Neural progenitor cell (in vitro differentiated cells): ENCODE results near the gene KRT78.

Experiments used
- CTCF ChIP-seq: fragments of 200-600 bp; sonication (generic); IDR thresholded peaks from 2 replicates; pipeline ENCODE4 v1.5.1; 2017; ENCODE audit warnings: antibody characterized with exemption, mild to moderate bottlenecking
- EZH2 ChIP-seq: fragments of 200-600 bp; sonication (generic); IDR thresholded peaks from 2 replicates; pipeline ENCODE4 v1.6.1; 2017; ENCODE audit warnings: antibody characterized with exemption, mild to moderate bottlenecking, moderate library complexity
- EZH2phosphoT487 ChIP-seq: fragments of 200-600 bp; sonication (generic); IDR thresholded peaks from 2 replicates; pipeline ENCODE4 v1.6.1; 2017; ENCODE audit warnings: antibody characterized with exemption

GRCh38 chr12:52789637-52790426, 59.0 kb downstream of the KRT78 start:
- no peak for TF ChIP-seq EZH2
- no peak for TF ChIP-seq CTCF
- no peak for TF ChIP-seq EZH2phosphoT487
